ENCODE results near the gene DPP6.
A peak's percentile ranks its signal among the peaks of the same experiment; 100 is the strongest.
"Not testable (repeated sequence)": the region's sequence is repeated elsewhere in the genome, so short reads cannot be mapped to it uniquely, and the experiment has no call there.

DPP6 gene

DNA sequence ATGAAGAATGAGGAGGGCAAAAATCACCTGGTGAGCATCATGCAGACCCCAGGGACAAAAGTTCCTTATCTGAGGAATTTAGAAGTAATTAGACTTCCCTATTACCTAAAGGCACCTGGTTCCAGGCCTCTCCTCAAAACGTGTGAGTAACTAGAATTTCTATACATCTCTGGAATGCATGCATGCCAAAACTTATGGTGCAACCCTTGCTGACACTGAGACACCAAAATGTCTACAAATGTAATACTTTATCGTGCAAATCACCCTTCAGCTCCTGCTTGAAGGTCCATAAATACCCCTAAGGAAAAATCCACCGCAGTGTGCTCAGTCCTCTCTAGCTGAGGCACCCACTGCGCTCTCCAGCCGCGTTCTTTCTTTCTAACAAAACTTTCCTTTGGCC lies 866.5 kb downstream of the DPP6 start:
- DNase-seq = no peak
- Histone ChIP-seq H3K36me3 (ENCODE audit: control insufficient read depth in 4 of 4, insufficient read depth in 4 of 4, low read length in 3 of 4) (no peaks in the 10 kb centered on the region), H3K27ac (ENCODE audit: insufficient read depth in 1 of 2, low read depth in 1 of 2, low read length in 2 of 2, poor library complexity in 1 of 2, severe bottlenecking in 2 of 2) (no peak overlapping the region), H3K27me3 (replicated peaks in 2 of 5; ENCODE audit: control insufficient read depth in 4 of 5, insufficient read depth in 5 of 5, low read length in 4 of 5) (peaks cover 0 to 37% (median 21%) of the 10 kb centered on the region in 5 experiments), H3K9me3 (ENCODE audit: control extremely low read depth in 1 of 5, control insufficient read depth in 4 of 5, insufficient read depth in 2 of 5, low read depth in 1 of 5, low read length in 4 of 5) (peaks cover 0 to 4% (median 2%) of the 10 kb centered on the region in 5 experiments), H3K4me3 (ENCODE audit: control insufficient read depth in 1 of 7, extremely low read depth in 1 of 7, insufficient read depth in 4 of 7, low read depth in 2 of 7, low read length in 6 of 7) (no peak overlapping the region), H3K4me1 (ENCODE audit: control extremely low read depth in 1 of 4, control insufficient read depth in 4 of 4, insufficient read depth in 4 of 4, low read length in 3 of 4) (peaks cover 0 to 10% (median 5%) of the 10 kb centered on the region in 4 experiments)
- ChIA-PET CTCF (interaction anchor here (7.9 kb wide), 1 partner anchor 10 kb away, joined by 49 read pairs; no protein-coding TSS in a partner anchor), POLR2A (no interaction called here)
- WGBS (ENCODE audit: insufficient coverage) = 88% methylated on average over 6 of the region's 6 CpGs

DNA sequence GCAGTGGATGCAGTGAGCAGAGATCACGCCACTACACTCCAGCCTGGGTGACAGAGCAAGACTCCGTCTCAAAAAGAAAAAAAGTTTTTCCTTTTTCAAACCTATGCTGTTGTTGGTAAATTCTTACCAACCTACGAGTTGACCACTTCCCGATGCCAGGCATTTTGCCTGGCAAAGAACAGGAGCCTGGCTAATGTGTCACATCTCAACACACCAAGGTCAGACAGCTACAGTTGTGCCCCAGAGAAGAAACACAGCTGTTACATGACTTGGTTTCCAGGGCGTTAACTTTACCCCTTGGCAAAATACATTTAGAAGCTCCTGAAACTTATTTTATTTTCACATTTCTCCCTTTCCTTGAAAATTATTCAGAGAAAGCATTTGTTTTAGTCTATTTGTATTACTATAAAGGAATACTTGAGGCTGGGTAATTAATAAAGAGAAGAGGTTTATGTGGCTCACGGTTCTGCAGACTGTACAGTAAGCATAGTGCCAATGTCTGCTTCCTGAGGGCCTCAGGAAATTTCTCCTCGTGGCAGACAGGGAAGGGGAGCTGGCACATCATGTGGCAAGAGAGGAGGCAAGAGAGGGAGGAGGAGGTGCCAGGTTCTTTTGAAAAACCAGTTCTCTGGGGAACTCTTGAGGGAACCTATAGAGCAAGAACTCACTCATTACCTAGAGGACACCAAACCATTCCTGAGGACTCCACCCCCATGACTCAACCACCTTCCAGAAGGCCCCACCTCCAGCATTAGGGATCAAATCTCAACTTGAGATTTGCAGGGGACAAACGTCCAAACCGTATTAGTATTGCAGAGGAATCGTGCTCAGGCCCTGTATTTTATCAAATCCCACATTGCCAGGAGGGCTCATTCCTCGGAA lies 867.4 kb downstream of the DPP6 start:
- H3K36me3 ChIP-seq (ENCODE audit: control insufficient read depth in 4 of 4, insufficient read depth in 4 of 4, low read length in 3 of 4) = no peaks in the 10 kb centered on the region
- WGBS (ENCODE audit: insufficient coverage) = 80% methylated on average over 10 of the region's 11 CpGs
- peaks cover 0 to 4% (median 2%) of the 10 kb centered on the region in 5 experiments for H3K9me3 ChIP-seq (ENCODE audit: control extremely low read depth in 1 of 5, control insufficient read depth in 4 of 5, insufficient read depth in 2 of 5, low read depth in 1 of 5, low read length in 4 of 5)
- no peak overlapping the region for H3K4me3 ChIP-seq (ENCODE audit: control insufficient read depth in 1 of 7, extremely low read depth in 1 of 7, insufficient read depth in 4 of 7, low read depth in 2 of 7, low read length in 6 of 7)
- ChIA-PET CTCF (interaction anchor here (7.9 kb wide), 1 partner anchor 9 kb away, joined by 49 read pairs; no protein-coding TSS in a partner anchor), POLR2A (no interaction called here)
- no peak overlapping the region for H3K27ac ChIP-seq (ENCODE audit: insufficient read depth in 1 of 2, low read depth in 1 of 2, low read length in 2 of 2, poor library complexity in 1 of 2, severe bottlenecking in 2 of 2)
- peaks cover 0 to 28% (median 13%) of the 10 kb centered on the region in 5 experiments for H3K27me3 ChIP-seq (replicated peaks in 2 of 5; ENCODE audit: control insufficient read depth in 4 of 5, insufficient read depth in 5 of 5, low read length in 4 of 5)
- H3K4me1 ChIP-seq (ENCODE audit: control extremely low read depth in 1 of 4, control insufficient read depth in 4 of 4, insufficient read depth in 4 of 4, low read length in 3 of 4) = peaks cover 0 to 2% (median under 1%) of the 10 kb centered on the region in 4 experiments
- no peak for DNase-seq

DNA sequence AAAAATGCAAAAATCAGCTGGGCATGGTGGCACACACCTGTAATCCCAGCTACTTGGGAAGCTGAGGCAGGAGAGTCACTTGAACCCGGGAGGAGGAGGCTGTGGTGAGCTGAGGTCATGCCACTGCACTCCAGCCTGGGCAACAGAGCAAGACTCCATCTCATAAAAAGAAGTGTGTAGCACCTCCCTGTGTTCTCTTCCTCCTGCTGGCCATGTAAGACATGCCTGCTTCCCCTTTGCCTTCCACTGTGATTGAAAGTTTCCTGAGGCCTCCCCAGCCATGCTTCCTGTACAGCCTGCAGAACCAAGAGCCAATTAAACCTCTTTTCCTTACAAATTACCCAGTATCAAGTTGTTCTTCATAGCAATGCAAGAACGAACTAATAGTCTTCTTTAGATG lies 870.3 kb downstream of the DPP6 start:
- POLR2A ChIA-PET; H3K4me3 ChIP-seq (ENCODE audit: control insufficient read depth in 1 of 7, extremely low read depth in 1 of 7, insufficient read depth in 4 of 7, low read depth in 2 of 7, low read length in 6 of 7); DNase-seq; H3K4me1 ChIP-seq (ENCODE audit: control extremely low read depth in 1 of 4, control insufficient read depth in 4 of 4, insufficient read depth in 4 of 4, low read length in 3 of 4); H3K9me3 ChIP-seq (ENCODE audit: control extremely low read depth in 1 of 5, control insufficient read depth in 4 of 5, insufficient read depth in 2 of 5, low read depth in 1 of 5, low read length in 4 of 5); H3K27ac ChIP-seq (ENCODE audit: insufficient read depth in 1 of 2, low read depth in 1 of 2, low read length in 2 of 2, poor library complexity in 1 of 2, severe bottlenecking in 2 of 2); H3K36me3 ChIP-seq (ENCODE audit: control insufficient read depth in 4 of 4, insufficient read depth in 4 of 4, low read length in 3 of 4): not testable (repeated sequence)
- peaks cover 3 to 13% (median 5%) of the 10 kb centered on the region in 5 experiments for H3K27me3 ChIP-seq (replicated peaks in 2 of 5; ENCODE audit: control insufficient read depth in 4 of 5, insufficient read depth in 5 of 5, low read length in 4 of 5)
- CTCF ChIA-PET = interaction anchor here (1.0 to 1.5 kb wide), 4 partner anchors 8 to 427 kb away, joined by 3 to 5 read pairs (median 3); no protein-coding TSS in a partner anchor
- 91% methylated on average over 1 of the region's 2 CpGs for WGBS (ENCODE audit: insufficient coverage)

GRCh38 chr7:154927624-154928125 lies 875.5 kb downstream of the DPP6 start:
- H3K4me3 ChIP-seq (ENCODE audit: control insufficient read depth in 1 of 7, extremely low read depth in 1 of 7, insufficient read depth in 4 of 7, low read depth in 2 of 7, low read length in 6 of 7) = peak overlapping the region; percentile 43 to 98 (median 86)
- POLR2A ChIA-PET = interaction anchor here (0.9 to 1.5 kb wide), 4 partner anchors 80 to 396 kb away, joined by 3 to 5 read pairs (median 4); no protein-coding TSS in a partner anchor
- peaks cover 0 to 2% (median under 1%) of the 10 kb centered on the region in 5 experiments for H3K9me3 ChIP-seq (ENCODE audit: control extremely low read depth in 1 of 5, control insufficient read depth in 4 of 5, insufficient read depth in 2 of 5, low read depth in 1 of 5, low read length in 4 of 5)
- CTCF ChIA-PET = interaction anchor here (0.7 to 4.0 kb wide), 29 partner anchors 11 to 869 kb away, joined by 3 to 49 read pairs (median 5); no protein-coding TSS in a partner anchor
- H3K27me3 ChIP-seq (replicated peaks in 2 of 5; ENCODE audit: control insufficient read depth in 4 of 5, insufficient read depth in 5 of 5, low read length in 4 of 5) = peaks cover 0 to 4% (median 2%) of the 10 kb centered on the region in 5 experiments
- H3K27ac ChIP-seq (ENCODE audit: insufficient read depth in 1 of 2, low read depth in 1 of 2, low read length in 2 of 2, poor library complexity in 1 of 2, severe bottlenecking in 2 of 2) = peak overlapping the region; percentile 85 to 91
- H3K36me3 ChIP-seq (ENCODE audit: control insufficient read depth in 4 of 4, insufficient read depth in 4 of 4, low read length in 3 of 4) = no peaks in the 10 kb centered on the region
- WGBS (ENCODE audit: insufficient coverage) = 0% methylated on average over 4 of the region's 5 CpGs
- peak; percentile 90 to 94 (median 92) for DNase-seq
- peaks cover 6 to 17% (median 14%) of the 10 kb centered on the region in 4 experiments for H3K4me1 ChIP-seq (ENCODE audit: control extremely low read depth in 1 of 4, control insufficient read depth in 4 of 4, insufficient read depth in 4 of 4, low read length in 3 of 4)

DNA sequence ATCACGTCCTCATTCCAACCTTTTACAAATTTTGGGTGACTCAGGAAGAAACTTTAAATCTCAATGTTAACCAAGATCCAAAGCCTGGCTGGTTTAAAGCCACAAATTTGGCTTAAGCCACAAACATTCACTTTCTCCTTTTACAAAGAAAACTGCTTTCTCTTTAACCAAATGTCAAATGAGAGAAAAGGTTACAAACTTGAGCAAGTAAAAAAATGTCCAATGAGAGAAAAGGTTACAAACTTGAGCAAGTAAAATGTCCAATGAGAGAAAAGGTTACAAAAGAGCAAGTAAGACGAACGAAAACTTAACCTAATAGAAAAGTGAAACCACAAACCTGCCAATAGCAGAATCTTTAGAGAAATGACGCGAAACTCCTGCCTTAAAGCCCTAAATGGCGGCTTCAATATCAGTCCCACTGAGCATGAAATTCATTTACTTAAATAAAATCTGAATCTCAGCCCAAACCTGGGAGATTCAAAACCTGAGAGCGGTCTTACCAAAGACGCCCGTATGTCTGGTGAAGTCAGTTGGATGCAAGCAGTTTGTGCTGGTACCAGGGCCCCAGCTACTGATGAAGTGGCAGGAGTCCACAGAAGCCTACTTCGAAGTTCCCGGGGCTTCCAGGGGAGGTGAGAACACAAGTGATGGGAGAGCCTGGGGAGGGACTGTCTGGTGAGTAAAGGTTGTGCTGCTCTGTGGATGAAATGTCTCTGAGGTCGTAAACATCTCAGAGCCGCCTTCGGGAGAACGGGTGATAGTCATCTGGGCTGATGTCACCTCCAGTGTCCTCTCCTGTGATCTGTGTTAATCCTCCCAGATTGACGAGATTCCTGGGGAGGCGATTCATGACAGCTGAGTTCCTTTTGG lies 876.2 kb downstream of the DPP6 start:
- H3K9me3 ChIP-seq (ENCODE audit: control extremely low read depth in 1 of 5, control insufficient read depth in 4 of 5, insufficient read depth in 2 of 5, low read depth in 1 of 5, low read length in 4 of 5) = peaks cover 0 to 8% (median 3%) of the 10 kb centered on the region in 5 experiments
- peaks cover 0 to 4% (median 2%) of the 10 kb centered on the region in 5 experiments for H3K27me3 ChIP-seq (replicated peaks in 2 of 5; ENCODE audit: control insufficient read depth in 4 of 5, insufficient read depth in 5 of 5, low read length in 4 of 5)
- peaks cover 0 to 3% (median 0%) of the 10 kb centered on the region in 4 experiments for H3K36me3 ChIP-seq (ENCODE audit: control insufficient read depth in 4 of 4, insufficient read depth in 4 of 4, low read length in 3 of 4)
- peak overlapping the region; percentile 85 to 91 for H3K27ac ChIP-seq (ENCODE audit: insufficient read depth in 1 of 2, low read depth in 1 of 2, low read length in 2 of 2, poor library complexity in 1 of 2, severe bottlenecking in 2 of 2)
- peak; percentile 96 to 98 (median 96) for DNase-seq
- ChIA-PET POLR2A (interaction anchor here (0.9 to 1.5 kb wide), 4 partner anchors 79 to 396 kb away, joined by 3 to 5 read pairs (median 4); no protein-coding TSS in a partner anchor), CTCF (interaction anchor here (0.7 to 4.0 kb wide), 24 partner anchors 10 to 429 kb away, joined by 3 to 49 read pairs (median 6); no protein-coding TSS in a partner anchor)
- H3K4me1 ChIP-seq (ENCODE audit: control extremely low read depth in 1 of 4, control insufficient read depth in 4 of 4, insufficient read depth in 4 of 4, low read length in 3 of 4) = peaks cover 6 to 17% (median 14%) of the 10 kb centered on the region in 4 experiments
- WGBS (ENCODE audit: insufficient coverage) = 4% methylated on average over 17 of the region's 17 CpGs
- H3K4me3 ChIP-seq (ENCODE audit: control insufficient read depth in 1 of 7, extremely low read depth in 1 of 7, insufficient read depth in 4 of 7, low read depth in 2 of 7, low read length in 6 of 7) = peak overlapping the region; percentile 54 to 98 (median 86)

DNA sequence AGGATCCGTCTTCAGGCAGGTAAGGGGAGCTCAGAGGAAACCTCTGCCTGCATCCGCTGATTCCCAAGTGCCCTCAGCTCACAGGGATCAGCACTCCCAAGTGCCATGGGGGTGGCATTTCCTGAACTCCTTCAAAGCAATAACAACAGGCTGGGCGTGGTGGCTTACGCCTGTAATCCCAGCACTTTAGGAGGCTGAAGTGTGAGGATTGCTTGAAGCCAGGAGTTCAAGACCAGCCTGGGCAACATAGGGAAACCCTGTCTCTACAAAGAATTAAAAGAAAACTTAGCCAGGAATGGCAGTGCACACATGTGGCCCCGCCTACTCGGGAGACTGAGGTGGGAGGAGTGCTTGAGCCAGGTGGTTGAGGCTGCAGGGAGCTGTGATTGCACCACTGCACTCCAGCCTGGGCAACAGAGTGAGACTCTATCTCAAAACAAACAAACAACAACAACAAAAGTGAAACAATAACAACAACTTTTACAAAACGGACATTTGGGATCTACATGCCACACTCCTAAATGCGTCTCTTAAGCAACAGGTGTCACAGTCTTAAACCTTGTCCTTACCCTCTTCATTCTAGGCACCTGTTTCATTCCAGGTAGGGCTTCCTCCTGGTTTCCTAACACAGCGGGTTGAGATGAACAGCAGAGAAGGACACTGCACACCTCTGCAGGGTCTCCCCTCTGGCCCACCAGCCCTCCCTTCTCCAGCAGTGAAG lies 877.0 kb downstream of the DPP6 start:
- Histone ChIP-seq H3K36me3 (ENCODE audit: control insufficient read depth in 4 of 4, insufficient read depth in 4 of 4, low read length in 3 of 4) (peaks cover 0 to 7% (median 0%) of the 10 kb centered on the region in 4 experiments), H3K27ac (ENCODE audit: insufficient read depth in 1 of 2, low read depth in 1 of 2, low read length in 2 of 2, poor library complexity in 1 of 2, severe bottlenecking in 2 of 2) (peak overlapping the region; percentile 85 to 91), H3K4me3 (ENCODE audit: control insufficient read depth in 1 of 7, extremely low read depth in 1 of 7, insufficient read depth in 4 of 7, low read depth in 2 of 7, low read length in 6 of 7) (peak overlapping the region; percentile 54 to 98 (median 86)), H3K27me3 (replicated peaks in 2 of 5; ENCODE audit: control insufficient read depth in 4 of 5, insufficient read depth in 5 of 5, low read length in 4 of 5) (peaks cover 0 to 4% (median 2%) of the 10 kb centered on the region in 5 experiments), H3K9me3 (ENCODE audit: control extremely low read depth in 1 of 5, control insufficient read depth in 4 of 5, insufficient read depth in 2 of 5, low read depth in 1 of 5, low read length in 4 of 5) (peaks cover 0 to 14% (median 10%) of the 10 kb centered on the region in 5 experiments), H3K4me1 (ENCODE audit: control extremely low read depth in 1 of 4, control insufficient read depth in 4 of 4, insufficient read depth in 4 of 4, low read length in 3 of 4) (peaks cover 6 to 17% (median 14%) of the 10 kb centered on the region in 4 experiments)
- DNase-seq = peak in 1 of 3 donors; percentile 8
- WGBS (ENCODE audit: insufficient coverage) = 70% methylated on average over 8 of the region's 9 CpGs
- CTCF ChIA-PET = interaction anchor here (1.0 to 4.0 kb wide), 8 partner anchors 13 to 427 kb away, joined by 3 to 49 read pairs (median 12); no protein-coding TSS in a partner anchor
- POLR2A ChIA-PET = interaction anchor here (1.0 kb wide), 1 partner anchor 368 kb away, joined by 3 read pairs; no protein-coding TSS in a partner anchor
